ENCODE data around the gene STC2.

DNA sequence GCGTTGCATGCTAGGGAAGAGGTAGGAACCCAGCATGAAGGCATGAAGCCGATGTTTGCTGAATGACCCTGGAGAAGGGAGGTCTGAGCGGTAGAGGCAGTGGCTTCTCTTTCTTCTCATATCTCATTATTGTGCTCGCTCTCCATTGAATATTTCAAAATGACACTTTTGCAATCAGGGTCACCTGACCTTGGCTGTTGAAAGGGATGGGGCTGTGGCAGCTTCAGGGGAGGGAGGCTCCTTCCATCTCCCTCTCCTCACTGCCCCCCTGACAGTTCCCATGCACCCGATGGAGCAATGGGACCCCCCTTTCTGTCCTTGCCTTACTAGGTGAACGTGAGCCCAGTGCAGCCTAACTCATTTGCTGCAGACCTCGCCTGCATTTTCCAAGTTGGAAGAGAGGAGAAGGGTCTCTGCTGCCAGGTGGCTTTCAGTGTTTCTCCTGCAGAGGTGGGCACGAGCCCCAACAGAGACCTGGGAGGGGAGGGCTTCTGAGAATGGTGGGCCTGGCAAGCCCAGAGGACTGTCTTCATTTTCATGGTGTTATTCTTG lies 17.9 kb downstream of the STC2 start:
- TF ChIP-seq, protein P1, sequence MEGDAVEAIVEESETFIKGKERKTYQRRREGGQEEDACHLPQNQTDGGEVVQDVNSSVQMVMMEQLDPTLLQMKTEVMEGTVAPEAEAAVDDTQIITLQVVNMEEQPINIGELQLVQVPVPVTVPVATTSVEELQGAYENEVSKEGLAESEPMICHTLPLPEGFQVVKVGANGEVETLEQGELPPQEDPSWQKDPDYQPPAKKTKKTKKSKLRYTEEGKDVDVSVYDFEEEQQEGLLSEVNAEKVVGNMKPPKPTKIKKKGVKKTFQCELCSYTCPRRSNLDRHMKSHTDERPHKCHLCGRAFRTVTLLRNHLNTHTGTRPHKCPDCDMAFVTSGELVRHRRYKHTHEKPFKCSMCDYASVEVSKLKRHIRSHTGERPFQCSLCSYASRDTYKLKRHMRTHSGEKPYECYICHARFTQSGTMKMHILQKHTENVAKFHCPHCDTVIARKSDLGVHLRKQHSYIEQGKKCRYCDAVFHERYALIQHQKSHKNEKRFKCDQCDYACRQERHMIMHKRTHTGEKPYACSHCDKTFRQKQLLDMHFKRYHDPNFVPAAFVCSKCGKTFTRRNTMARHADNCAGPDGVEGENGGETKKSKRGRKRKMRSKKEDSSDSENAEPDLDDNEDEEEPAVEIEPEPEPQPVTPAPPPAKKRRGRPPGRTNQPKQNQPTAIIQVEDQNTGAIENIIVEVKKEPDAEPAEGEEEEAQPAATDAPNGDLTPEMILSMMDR (IDR thresholded peaks at IDR 0.05; ENCODE audit: low read depth, low read length, poor library complexity, severe bottlenecking) = no peak
- TF ChIP-seq EZH2phosphoT487 (IDR thresholded peaks at IDR 0.05; ENCODE audit: borderline replicate concordance, low read length) = no peak

Measured in DOHH2 (cell line).